Lung (tissue), 12 donors: Measurements from ENCODE around the gene COX5A. TPM values are rescaled to one million over a fixed set of nuclear protein-coding genes. Genes with fewer than 3 reads are reported as not detected.

Experiments used
- ATAC-seq: fragments of 200-7000 bp; cut with Tn5 transposase; one replicate; pipeline ENCODE4 v1.9.1; 2020; ENCODE audit warnings: moderate number of reproducible peaks; ENCODE audit not compliant: insufficient read depth, low FRiP score
- DNase-seq, 3 donors: peaks; one replicate each; pipeline ENCODE4 v3.0.0-alpha.2; 2013 to 2017
- H3K27ac ChIP-seq, 2 donors: one replicate each; pipeline ENCODE4 v1.5.1; 2013; ENCODE audit warnings: mild to moderate bottlenecking in 2 of 2, moderate library complexity in 2 of 2, control low read depth in 1 of 2, inconsistent platforms in 1 of 2, low read depth in 1 of 2, low read length in 1 of 2
- H3K27me3 ChIP-seq, 3 donors: one replicate each; pipeline ENCODE4 v1.5.1; 2013; ENCODE audit warnings: low read length in 2 of 3; ENCODE audit not compliant: control insufficient read depth in 3 of 3, insufficient read depth in 3 of 3
- H3K36me3 ChIP-seq, 4 donors: one replicate each; pipeline ENCODE4 v1.5.1; 2013; ENCODE audit warnings: low read length in 4 of 4, mild to moderate bottlenecking in 1 of 4, moderate library complexity in 1 of 4; ENCODE audit not compliant: control insufficient read depth in 4 of 4, insufficient read depth in 4 of 4
- H3K4me1 ChIP-seq, 5 donors: one replicate each; pipeline ENCODE4 v1.5.1; 2013; ENCODE audit warnings: low read length in 5 of 5, mild to moderate bottlenecking in 2 of 5, moderate library complexity in 1 of 5; ENCODE audit not compliant: control insufficient read depth in 5 of 5, insufficient read depth in 5 of 5
- H3K4me3 ChIP-seq: one replicate; pipeline ENCODE4 v1.5.1; 2013; ENCODE audit warnings: mild to moderate bottlenecking, control low read depth, moderate library complexity
- H3K9ac ChIP-seq, 2 donors: one replicate each; pipeline ENCODE4 v1.5.1; 2013; ENCODE audit warnings: low read length in 2 of 2, control low read depth in 1 of 2; ENCODE audit not compliant: insufficient read depth in 1 of 2
- H3K9me3 ChIP-seq, 4 donors: one replicate each; pipeline ENCODE4 v1.5.1; 2013; ENCODE audit warnings: low read length in 3 of 4, mild to moderate bottlenecking in 1 of 4, moderate library complexity in 1 of 4; ENCODE audit not compliant: control insufficient read depth in 4 of 4, insufficient read depth in 3 of 4
- WGBS, 2 donors: extraction: QIAGEN DNeasy Blood & Tissue Kit; methylation state at CpG; one replicate each; pipeline ENCODE4 v1.1.7; 2013; 5-methylcytosine and 5-hydroxymethylcytosine counted together
- polyA plus RNA-seq, 2 donors: library from polyadenylated mRNA; stranded (reverse); fragments of 200-250 nt; gene quantifications; one replicate each; pipeline ENCODE4 v1.2.1, GENCODE V29; 2013
- total RNA-seq, 2 donors: library from RNA; depleted of rRNA in 1 of 2; stranded (reverse); fragments of >200 nt in 1 of 2; gene quantifications; one replicate each; pipeline ENCODE4 v1.2.1, GENCODE V29; 2014 to 2021
- TF ChIP-seq, protein P1 (sequence below): IDR thresholded peaks from 2 replicates; pipeline ENCODE4 v1.5.1; 2012; ENCODE audit warnings: mild to moderate bottlenecking; ENCODE audit errors: control extremely low read depth, extremely low read depth
- donor health status: control.
- donor health status: control.
- donor health status: Bipolar disorder and iron deficiency.
- donor health status: healthy.
- donor health status: DM: yes; HTN: yes; CAD: no.

COX5A gene
- total and polyA plus RNA-seq, 4 donors = 70.7 to 301 (median 198) TPM

DNA sequence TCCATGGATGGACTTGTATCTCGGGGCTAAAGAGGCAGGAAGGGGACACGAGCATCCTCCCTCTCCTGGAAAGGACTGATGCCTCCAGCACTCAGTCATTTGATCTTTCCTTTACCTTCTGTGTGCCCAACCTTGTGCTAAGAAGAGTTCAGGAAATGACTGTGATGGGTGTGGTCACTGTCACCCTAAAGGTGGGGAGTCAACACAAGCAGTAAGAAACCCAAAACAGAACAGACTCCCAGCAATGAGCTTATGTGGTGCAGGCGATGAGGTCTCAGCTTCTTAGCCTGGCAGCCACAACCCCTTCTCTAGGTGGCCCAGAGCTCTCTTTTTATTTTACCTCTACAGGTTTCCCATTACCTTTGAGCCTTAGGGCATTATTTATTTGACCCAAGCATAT lies 44.2 kb downstream of the COX5A start:
- ATAC-seq (no peak), DNase-seq (no peak)
- peaks cover 0 to 21% (median 12%) of the 10 kb centered on the region in 4 donors for H3K36me3 ChIP-seq
- no peaks in the 10 kb centered on the region for H3K9me3 ChIP-seq
- no peak overlapping the region for H3K9ac ChIP-seq
- no peaks in the 10 kb centered on the region for H3K27me3 ChIP-seq
- H3K4me1 ChIP-seq = peaks cover 0 to 17% (median 8%) of the 10 kb centered on the region in 5 donors
- H3K27ac ChIP-seq = no peak overlapping the region
- H3K4me3 ChIP-seq = no peak overlapping the region
- TF ChIP-seq, protein P1, sequence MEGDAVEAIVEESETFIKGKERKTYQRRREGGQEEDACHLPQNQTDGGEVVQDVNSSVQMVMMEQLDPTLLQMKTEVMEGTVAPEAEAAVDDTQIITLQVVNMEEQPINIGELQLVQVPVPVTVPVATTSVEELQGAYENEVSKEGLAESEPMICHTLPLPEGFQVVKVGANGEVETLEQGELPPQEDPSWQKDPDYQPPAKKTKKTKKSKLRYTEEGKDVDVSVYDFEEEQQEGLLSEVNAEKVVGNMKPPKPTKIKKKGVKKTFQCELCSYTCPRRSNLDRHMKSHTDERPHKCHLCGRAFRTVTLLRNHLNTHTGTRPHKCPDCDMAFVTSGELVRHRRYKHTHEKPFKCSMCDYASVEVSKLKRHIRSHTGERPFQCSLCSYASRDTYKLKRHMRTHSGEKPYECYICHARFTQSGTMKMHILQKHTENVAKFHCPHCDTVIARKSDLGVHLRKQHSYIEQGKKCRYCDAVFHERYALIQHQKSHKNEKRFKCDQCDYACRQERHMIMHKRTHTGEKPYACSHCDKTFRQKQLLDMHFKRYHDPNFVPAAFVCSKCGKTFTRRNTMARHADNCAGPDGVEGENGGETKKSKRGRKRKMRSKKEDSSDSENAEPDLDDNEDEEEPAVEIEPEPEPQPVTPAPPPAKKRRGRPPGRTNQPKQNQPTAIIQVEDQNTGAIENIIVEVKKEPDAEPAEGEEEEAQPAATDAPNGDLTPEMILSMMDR = no peak
- 79 to 96% methylated on average over 3 of the region's 3 CpGs for WGBS, 2 donors

DNA sequence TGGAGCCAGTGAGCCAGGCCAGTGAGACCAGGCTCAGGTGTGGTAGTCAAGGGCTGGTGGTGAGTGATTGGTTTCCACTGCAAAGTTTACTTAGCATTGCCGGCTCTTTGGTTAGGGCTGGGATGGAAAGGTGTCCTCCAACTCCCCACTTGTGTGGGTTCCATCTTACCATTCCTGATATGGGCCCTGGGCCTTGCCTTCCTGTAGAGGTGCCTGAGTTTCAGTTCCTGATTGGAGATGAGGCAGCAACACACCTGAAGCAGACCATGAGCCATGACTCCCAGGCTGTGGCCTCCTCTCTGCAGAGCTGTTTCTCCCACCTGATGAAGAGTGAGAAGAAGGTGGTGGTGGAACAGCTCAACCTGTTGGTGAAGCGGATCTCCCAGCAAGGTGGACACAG lies 44.9 kb downstream of the COX5A start:
- Histone ChIP-seq H3K27me3 (no peaks in the 10 kb centered on the region), H3K4me1 (peaks cover 0 to 17% (median 8%) of the 10 kb centered on the region in 5 donors), H3K4me3 (no peak overlapping the region), H3K36me3 (peaks cover 0 to 20% (median 12%) of the 10 kb centered on the region in 4 donors), H3K9ac (no peak overlapping the region), H3K27ac (no peak overlapping the region), H3K9me3 (no peaks in the 10 kb centered on the region)
- TF ChIP-seq, protein P1 = no peak
- no peak for DNase-seq
- no peak for ATAC-seq
- WGBS, 2 donors = 92 to 95% methylated on average over 2 of the region's 2 CpGs

DNA sequence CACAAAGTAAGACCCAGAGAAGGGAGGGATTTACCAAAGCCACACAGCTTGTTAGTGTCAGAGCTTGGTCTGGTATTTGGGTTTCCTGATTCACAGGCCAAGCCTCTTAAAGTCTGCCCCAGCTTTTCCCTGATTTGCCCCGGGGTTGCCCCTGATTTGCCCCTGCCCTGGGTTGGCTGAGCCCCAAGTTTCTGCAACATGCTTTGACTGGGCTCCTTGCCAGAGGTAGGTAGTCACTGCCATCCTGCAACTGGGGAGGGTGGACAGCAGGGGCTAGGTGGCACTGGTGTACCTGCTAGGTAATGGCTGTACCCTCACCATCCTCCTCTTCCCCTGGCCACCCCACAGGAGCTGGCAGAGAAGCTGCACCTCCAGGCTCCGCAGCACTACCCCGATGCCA lies 45.6 kb downstream of the COX5A start:
- Histone ChIP-seq H3K4me3 (no peak overlapping the region), H3K36me3 (peaks cover 0 to 17% (median 12%) of the 10 kb centered on the region in 4 donors), H3K27ac (no peak overlapping the region), H3K4me1 (peaks cover 0 to 17% (median 8%) of the 10 kb centered on the region in 5 donors), H3K27me3 (no peaks in the 10 kb centered on the region), H3K9me3 (no peaks in the 10 kb centered on the region), H3K9ac (no peak overlapping the region)
- TF ChIP-seq, protein P1 = no peak
- no peak for ATAC-seq
- 85% methylated on average over 3 of the region's 3 CpGs for WGBS, 2 donors
- DNase-seq = no peak

DNA sequence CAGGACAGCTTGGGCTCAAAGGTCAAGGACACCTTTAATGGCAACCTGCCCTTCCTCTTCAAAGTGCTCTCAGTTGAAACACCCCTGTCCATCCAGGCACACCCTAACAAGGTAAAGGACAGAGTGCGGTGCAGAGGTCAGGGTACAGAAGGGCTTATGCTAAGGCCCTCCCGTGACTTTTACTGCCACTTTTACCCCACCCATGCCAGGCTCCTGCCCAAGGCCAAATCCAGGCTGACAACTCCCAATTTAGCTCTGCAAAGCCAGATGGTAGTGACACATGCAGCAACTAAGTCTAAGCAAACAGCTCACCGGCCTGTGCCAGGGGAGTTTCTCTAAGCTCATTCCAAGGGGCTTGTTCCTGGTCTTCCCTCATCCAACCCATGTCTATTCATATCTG lies 46.4 kb downstream of the COX5A start:
- ATAC-seq = no peak
- Histone ChIP-seq H3K27me3 (no peaks in the 10 kb centered on the region), H3K4me1 (peaks cover 0 to 17% (median 6%) of the 10 kb centered on the region in 5 donors), H3K27ac (no peak overlapping the region), H3K4me3 (no peak overlapping the region), H3K9me3 (no peaks in the 10 kb centered on the region), H3K9ac (no peak overlapping the region), H3K36me3 (peaks cover 0 to 17% (median 11%) of the 10 kb centered on the region in 4 donors)
- WGBS, 2 donors = 93 to 95% methylated on average over 3 of the region's 3 CpGs
- TF ChIP-seq, protein P1 = no peak
- no peak for DNase-seq
